Trophoblast cell (in vitro differentiated cells and primary cell): ENCODE results near the gene CHKA.

Source experiments
- DNase-seq, 2 donors: peaks; one replicate each; pipeline ENCODE4 v3.0.0-alpha.2; 2016
- H2AFZ ChIP-seq: 2 replicates; pipeline ENCODE4 v1.6.1; 2013; ENCODE audit warnings: low read length, moderate library complexity, mild to moderate bottlenecking; ENCODE audit not compliant: insufficient read depth, poor library complexity
- H2AK5ac ChIP-seq: 2 replicates; pipeline ENCODE4 v1.6.1; 2013; ENCODE audit warnings: mild to moderate bottlenecking, low read length
- H2BK120ac ChIP-seq: 2 replicates; pipeline ENCODE4 v1.6.1; 2013; ENCODE audit warnings: low read length, mild to moderate bottlenecking, moderate library complexity; ENCODE audit not compliant: insufficient read depth, poor library complexity
- H2BK12ac ChIP-seq: 2 replicates; pipeline ENCODE4 v1.6.1; 2013; ENCODE audit warnings: mild to moderate bottlenecking, low read length, moderate library complexity
- H2BK5ac ChIP-seq: 2 replicates; pipeline ENCODE4 v1.6.1; 2013; ENCODE audit warnings: low read length, low read depth, moderate library complexity, mild to moderate bottlenecking; ENCODE audit not compliant: poor library complexity
- H3K14ac ChIP-seq: 2 replicates; pipeline ENCODE4 v1.6.1; 2013; ENCODE audit warnings: mild to moderate bottlenecking, low read length
- H3K18ac ChIP-seq: 2 replicates; pipeline ENCODE4 v1.6.1; 2013; ENCODE audit warnings: mild to moderate bottlenecking, low read length
- H3K23ac ChIP-seq: 2 replicates; pipeline ENCODE4 v1.6.1; 2013; ENCODE audit warnings: low read length
- H3K27ac ChIP-seq: 2 replicates; pipeline ENCODE4 v1.5.1; 2013; ENCODE audit warnings: low read depth, mild to moderate bottlenecking, inconsistent platforms, low read length, moderate library complexity
- H3K27me3 ChIP-seq: 2 replicates; pipeline ENCODE4 v1.6.1; 2013; ENCODE audit warnings: inconsistent platforms, mild to moderate bottlenecking, low read length, moderate library complexity; ENCODE audit not compliant: insufficient read depth
- H3K36me3 ChIP-seq, 2 experiments: 1 replicate in 1 of 2; 2 replicates in 1 of 2; pipeline ENCODE4 v1.6.1; 2013; ENCODE audit warnings: low read length in 2 of 2, mild to moderate bottlenecking in 2 of 2, moderate library complexity in 1 of 2; ENCODE audit not compliant: insufficient read depth in 2 of 2, control insufficient read depth in 1 of 2
- H3K4ac ChIP-seq: 2 replicates; pipeline ENCODE4 v1.6.1; 2013; ENCODE audit warnings: low read depth, mild to moderate bottlenecking, low read length, moderate library complexity
- H3K4me1 ChIP-seq, 2 experiments: 1 replicate in 1 of 2; 2 replicates in 1 of 2; pipeline ENCODE4 v1.6.1; 2013; ENCODE audit warnings: low read length in 2 of 2, mild to moderate bottlenecking in 2 of 2, moderate library complexity in 1 of 2; ENCODE audit not compliant: insufficient read depth in 2 of 2, control insufficient read depth in 1 of 2
- H3K4me2 ChIP-seq: 2 replicates; pipeline ENCODE4 v1.6.1; 2013; ENCODE audit warnings: inconsistent platforms, mild to moderate bottlenecking, low read length, moderate library complexity
- H3K4me3 ChIP-seq: 2 replicates; pipeline ENCODE4 v1.5.1; 2013; ENCODE audit warnings: mild to moderate bottlenecking, low read depth, low read length, inconsistent platforms
- H3K79me1 ChIP-seq: one replicate; pipeline ENCODE4 v1.6.1; 2013; ENCODE audit warnings: low read length
- H3K79me2 ChIP-seq: 2 replicates; pipeline ENCODE4 v1.6.1; 2013; ENCODE audit warnings: low read length, mild to moderate bottlenecking; ENCODE audit not compliant: control insufficient read depth, insufficient read depth, poor library complexity
- H3K9ac ChIP-seq: 2 replicates; pipeline ENCODE4 v1.6.1; 2013; ENCODE audit warnings: mild to moderate bottlenecking, low read length
- H3K9me3 ChIP-seq: 2 replicates; pipeline ENCODE4 v1.6.1; 2013; ENCODE audit warnings: low read depth, mild to moderate bottlenecking, control low read depth, inconsistent platforms, low read length; ENCODE audit not compliant: insufficient read depth
- H4K12ac ChIP-seq: 2 replicates; pipeline ENCODE4 v1.6.1; 2013; ENCODE audit warnings: low read depth, mild to moderate bottlenecking, low read length, moderate library complexity
- H4K8ac ChIP-seq: 2 replicates; pipeline ENCODE4 v1.6.1; 2013; ENCODE audit warnings: low read depth, mild to moderate bottlenecking, low read length, moderate library complexity
- H4K91ac ChIP-seq: one replicate; pipeline ENCODE4 v1.6.1; 2013; ENCODE audit warnings: low read depth, mild to moderate bottlenecking, low read length, moderate library complexity
- WGBS: extraction: QIAGEN DNeasy Blood & Tissue Kit; methylation state at CpG from one replicate; pipeline ENCODE4 v1.1.7; 2013; ENCODE audit warnings: missing lambda C conversion rate; ENCODE audit not compliant: insufficient read length, insufficient coverage; ENCODE audit errors: extremely low coverage; 5-methylcytosine and 5-hydroxymethylcytosine counted together

CHKA gene

DNA sequence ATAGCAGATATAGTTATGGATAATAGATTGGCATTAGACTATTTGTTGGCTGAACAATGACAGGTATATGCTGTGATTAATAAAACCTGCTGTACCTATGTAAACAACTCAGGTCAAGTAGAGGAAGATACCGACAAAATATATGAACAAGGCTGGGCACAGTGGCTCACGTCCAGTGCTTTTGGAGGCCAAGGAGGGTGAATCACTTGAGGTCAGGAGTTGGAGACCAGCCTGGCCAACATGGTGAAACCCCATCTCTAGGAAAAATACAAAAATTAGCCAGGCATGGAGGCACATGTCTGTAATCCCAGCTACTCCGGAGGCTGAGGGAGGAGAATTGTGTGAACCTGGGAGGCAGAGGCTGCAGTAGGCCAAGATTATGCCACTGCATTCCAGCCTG is 14.0 kb upstream of the CHKA start:
- H3K9me3 ChIP-seq: peaks cover 5% of the 10 kb centered on the region
- H2AK5ac ChIP-seq: no peak overlapping the region
- H4K8ac ChIP-seq: no peak overlapping the region
- H3K4me3 ChIP-seq: no peak overlapping the region
- no peak overlapping the region for H3K23ac ChIP-seq
- no peaks in the 10 kb centered on the region for H3K79me1 ChIP-seq
- H3K4me1 ChIP-seq: no peaks in the 10 kb centered on the region
- H3K14ac ChIP-seq: no peak overlapping the region
- WGBS: no CpG with 5 or more reads among the region's 3 CpGs
- no peak overlapping the region for H3K18ac ChIP-seq
- no peak overlapping the region for H3K9ac ChIP-seq
- no peak overlapping the region for H3K27ac ChIP-seq
- H3K4ac ChIP-seq: no peak overlapping the region
- no peaks in the 10 kb centered on the region for H3K27me3 ChIP-seq
- no peak overlapping the region for H2AFZ ChIP-seq
- no peak overlapping the region for H4K12ac ChIP-seq
- H3K36me3 ChIP-seq: no peaks in the 10 kb centered on the region
- no peak overlapping the region for H3K4me2 ChIP-seq
- H2BK12ac ChIP-seq: no peak overlapping the region
- no peak for DNase-seq
- H4K91ac ChIP-seq: no peak overlapping the region
- H2BK5ac ChIP-seq: no peak overlapping the region
- no peak overlapping the region for H2BK120ac ChIP-seq
- H3K79me2 ChIP-seq: no peaks in the 10 kb centered on the region

DNA sequence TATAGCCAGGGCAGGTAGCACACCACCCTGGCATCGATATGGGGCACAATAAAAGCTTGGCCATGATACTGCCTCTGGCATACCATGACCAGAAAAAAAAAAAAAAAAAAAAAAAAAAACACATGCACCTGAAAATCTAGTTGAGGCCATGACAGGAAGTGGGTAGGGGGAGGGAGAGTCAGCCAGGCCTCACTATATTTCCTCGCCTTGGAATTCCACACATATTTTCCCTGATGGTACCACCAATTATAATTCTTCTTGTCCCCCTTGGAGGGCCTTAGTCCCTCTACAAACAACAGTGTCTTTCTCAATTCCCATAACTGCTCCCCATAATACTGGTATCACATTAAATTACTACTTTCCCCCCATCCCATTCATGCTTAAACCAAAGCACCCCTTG is 12.6 kb upstream of the CHKA start:
- no peak overlapping the region for H3K4me2 ChIP-seq
- H3K79me2 ChIP-seq: no peaks in the 10 kb centered on the region
- no peak overlapping the region for H2BK120ac ChIP-seq
- H3K27me3 ChIP-seq: no peaks in the 10 kb centered on the region
- H3K36me3 ChIP-seq: no peaks in the 10 kb centered on the region
- no peak overlapping the region for H3K14ac ChIP-seq
- H3K27ac ChIP-seq: no peak overlapping the region
- no peak overlapping the region for H3K4ac ChIP-seq
- H3K4me1 ChIP-seq: peaks cover 2 to 3% of the 10 kb centered on the region in 2 experiments
- H3K9ac ChIP-seq: no peak overlapping the region
- no CpG with 5 or more reads among the region's 2 CpGs for WGBS
- no peak overlapping the region for H3K23ac ChIP-seq
- peaks cover 7% of the 10 kb centered on the region for H3K9me3 ChIP-seq
- H2AK5ac ChIP-seq: no peak overlapping the region
- no peak overlapping the region for H3K18ac ChIP-seq
- H4K8ac ChIP-seq: no peak overlapping the region
- no peak overlapping the region for H2BK12ac ChIP-seq
- H2AFZ ChIP-seq: no peak overlapping the region
- H3K79me1 ChIP-seq: peaks cover 2% of the 10 kb centered on the region
- no peak overlapping the region for H4K12ac ChIP-seq
- H2BK5ac ChIP-seq: no peak overlapping the region
- no peak for DNase-seq
- no peak overlapping the region for H4K91ac ChIP-seq
- H3K4me3 ChIP-seq: no peak overlapping the region

DNA sequence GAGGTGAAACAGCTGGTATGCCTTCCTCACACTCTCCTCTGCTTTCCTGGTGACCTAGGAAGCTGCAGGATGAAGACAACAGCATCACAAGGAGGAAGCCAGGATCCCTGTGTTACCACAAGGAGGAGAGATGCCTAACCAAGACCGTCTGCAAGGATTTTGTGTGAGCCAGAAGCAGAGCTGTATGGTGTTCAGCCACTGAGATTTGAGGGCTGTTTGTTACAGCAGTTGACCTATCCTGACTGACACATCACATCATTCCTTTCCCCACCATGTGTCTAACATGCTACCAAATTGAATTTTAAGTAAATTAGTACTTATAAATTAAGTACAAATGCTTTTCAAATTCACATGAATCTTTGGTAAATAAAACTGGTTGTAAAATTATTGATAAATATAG is 8.9 kb upstream of the CHKA start:
- Histone ChIP-seq H3K27me3 (no peaks in the 10 kb centered on the region), H3K23ac (no peak overlapping the region)

DNA sequence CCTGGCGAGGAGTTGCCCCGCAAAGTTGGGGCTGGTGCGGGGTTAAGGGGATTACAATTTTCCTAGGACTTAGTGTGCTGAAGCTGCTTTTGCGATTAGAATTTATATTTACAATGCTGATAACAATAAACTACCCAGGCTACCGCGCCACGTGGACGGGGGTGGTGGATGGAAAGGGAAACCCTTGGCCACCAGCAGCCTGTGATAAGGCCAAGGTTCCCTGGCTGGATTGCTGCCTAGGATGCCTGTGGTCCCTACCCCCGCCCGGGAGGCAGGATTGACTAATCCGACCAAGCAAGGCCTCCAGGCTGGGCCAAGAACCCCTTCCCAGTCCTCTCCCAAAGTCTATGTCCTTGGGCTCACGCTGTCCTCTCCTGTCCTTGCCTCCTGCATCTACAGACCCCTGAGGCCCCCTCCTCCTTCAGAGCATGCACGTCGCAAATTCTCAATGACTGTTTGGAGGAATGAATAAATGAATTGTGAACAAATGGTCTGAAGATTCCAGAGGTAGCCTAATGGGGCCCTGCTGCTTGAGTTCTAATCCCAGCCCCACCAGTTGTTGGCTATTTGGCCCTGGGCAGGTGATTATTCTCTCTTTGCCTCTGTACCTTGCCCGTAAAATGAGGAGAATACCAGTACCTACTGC is 7.6 kb upstream of the CHKA start:
- H4K91ac ChIP-seq: no peak overlapping the region
- H3K18ac ChIP-seq: no peak overlapping the region
- H4K8ac ChIP-seq: no peak overlapping the region
- peak overlapping the region; percentile 22 for H2BK5ac ChIP-seq
- no peak overlapping the region for H2AFZ ChIP-seq
- peaks cover 14 to 16% of the 10 kb centered on the region in 2 experiments for H3K4me1 ChIP-seq
- H3K27me3 ChIP-seq: no peaks in the 10 kb centered on the region
- H3K4ac ChIP-seq: no peak overlapping the region
- H2BK12ac ChIP-seq: peak overlapping the region; percentile 59
- no CpG with 5 or more reads among the region's 15 CpGs for WGBS
- no peak overlapping the region for H3K9ac ChIP-seq
- H3K79me1 ChIP-seq: peaks cover 13% of the 10 kb centered on the region
- peak overlapping the region; percentile 60 for H3K4me2 ChIP-seq
- peak overlapping the region; percentile 27 for H4K12ac ChIP-seq
- peak; percentile 91 to 92 for DNase-seq
- H2BK120ac ChIP-seq: no peak overlapping the region
- no peak overlapping the region for H3K23ac ChIP-seq
- H2AK5ac ChIP-seq: no peak overlapping the region
- peak overlapping the region; percentile 46 for H3K4me3 ChIP-seq
- H3K27ac ChIP-seq: no peak overlapping the region
- peaks cover 5% of the 10 kb centered on the region for H3K79me2 ChIP-seq
- peaks cover 8% of the 10 kb centered on the region for H3K9me3 ChIP-seq
- no peaks in the 10 kb centered on the region for H3K36me3 ChIP-seq
- peak overlapping the region; percentile 41 for H3K14ac ChIP-seq

More for the DNA sequence above, 8.9 kb upstream of the CHKA start:
- H3K4me3 ChIP-seq: no peak overlapping the region
- H3K14ac ChIP-seq: no peak overlapping the region
- H4K91ac ChIP-seq: no peak overlapping the region
- H3K79me2 ChIP-seq: peaks cover 5% of the 10 kb centered on the region
- peaks cover 13% of the 10 kb centered on the region for H3K79me1 ChIP-seq
- DNase-seq: no peak
- WGBS: no CpG with 5 or more reads among the region's 1 CpG
- no peak overlapping the region for H3K4ac ChIP-seq
- H3K9me3 ChIP-seq: peaks cover 8% of the 10 kb centered on the region
- no peak overlapping the region for H4K8ac ChIP-seq
- H3K9ac ChIP-seq: no peak overlapping the region
- no peak overlapping the region for H2BK12ac ChIP-seq
- no peak overlapping the region for H2AFZ ChIP-seq
- no peaks in the 10 kb centered on the region for H3K36me3 ChIP-seq
- H2AK5ac ChIP-seq: no peak overlapping the region
- H3K18ac ChIP-seq: no peak overlapping the region
- peaks cover 14 to 16% of the 10 kb centered on the region in 2 experiments for H3K4me1 ChIP-seq
- no peak overlapping the region for H4K12ac ChIP-seq
- no peak overlapping the region for H3K27ac ChIP-seq
- H2BK5ac ChIP-seq: no peak overlapping the region
- no peak overlapping the region for H2BK120ac ChIP-seq
- no peak overlapping the region for H3K4me2 ChIP-seq
